Immature natural killer cell (primary cell): Measurements from ENCODE around the gene DGKH. TPM values are rescaled to one million over a fixed set of nuclear protein-coding genes. Genes with fewer than 3 reads are reported as not detected.

Experiments used
- polyA plus RNA-seq, 3 donors: library from polyadenylated mRNA; unstranded; fragments of 300-500 nt; fragmentation: Illumina TruSeq; gene quantifications; one replicate each; pipeline ENCODE4 v1.2.3, GENCODE V29; 2021

Gene DGKH
- polyA plus RNA-seq, 3 donors from 2014 or later: 0.03 to 1.1 TPM; not detected in 1

Other genes with a start within 250 kb of the DGKH start
- 1 to 10 TPM; 3.0 to 4.9 (median 3.2) TPM for gene VWA8, start 87.5 kb upstream of the DGKH start, polyA plus RNA-seq
- 1 to 10 TPM; 1.8 to 4.0 (median 2.9) TPM for gene AKAP11, start 223.5 kb downstream of the DGKH start, polyA plus RNA-seq